GM12864 (cell line): ENCODE results near the gene OR10H1.
"Not testable (repeated sequence)": the region's sequence is repeated elsewhere in the genome, so short reads cannot be mapped to it uniquely, and the experiment has no call there.

Experiments used
- DNase-seq: peaks from one replicate; pipeline ENCODE4 v3.0.0-alpha.2; 2011; ENCODE audit warnings: low read depth
- H3K4me3 ChIP-seq: 2 replicates; pipeline ENCODE4 v1.5.1; 2011; ENCODE audit warnings: mild to moderate bottlenecking, low read depth, low read length, control low read depth
- CTCF ChIP-seq: IDR thresholded peaks from 2 replicates; pipeline ENCODE4 v1.5.1; 2011; ENCODE audit warnings: low read depth, mild to moderate bottlenecking, moderate library complexity, low read length, control low read depth, inconsistent platforms; ENCODE audit errors: missing control alignments

Gene OR10H1

GRCh38 chr19:15776991-15777970, 38.2 kb downstream of the OR10H1 start:
- no peak overlapping the region for H3K4me3 ChIP-seq
- no peak for DNase-seq
- TF ChIP-seq CTCF, result no peak

GRCh38 chr19:15776264-15776663, 39.2 kb downstream of the OR10H1 start:
- TF ChIP-seq CTCF, result no peak
- DNase-seq, result no peak

GRCh38 chr19:15775249-15775648, 40.2 kb downstream of the OR10H1 start:
- DNase-seq, result no peak
- TF ChIP-seq CTCF, result no peak
- no peak overlapping the region for H3K4me3 ChIP-seq

More at GRCh38 chr19:15776264-15776663, 39.2 kb downstream of the OR10H1 start:
- no peak overlapping the region for H3K4me3 ChIP-seq

GRCh38 chr19:15774159-15774558, 41.3 kb downstream of the OR10H1 start:
- not testable (repeated sequence) for DNase-seq, H3K4me3 ChIP-seq

GRCh38 chr19:15769586-15769985, 45.9 kb downstream of the OR10H1 start:
- no peak for TF ChIP-seq CTCF
- DNase-seq, result no peak
- H3K4me3 ChIP-seq, result no peak overlapping the region

- peak; percentile 25 for TF ChIP-seq CTCF
- H3K4me3 ChIP-seq, result no peak overlapping the region
- no peak for DNase-seq
Observed at GRCh38 chr19:15759962-15760565, 55.4 kb downstream of the OR10H1 start.

- DNase-seq, result no peak
- TF ChIP-seq CTCF, result no peak
- no peak overlapping the region for H3K4me3 ChIP-seq
Observed at GRCh38 chr19:15758379-15758778, 57.1 kb downstream of the OR10H1 start.
